PFSK-1 (cell line): ENCODE measurements around the gene PCSK5.

Experiments
- FOXP2 ChIP-seq: optimal IDR thresholded peaks from 2 replicates; pipeline ENCODE3; 2011; ENCODE audit warnings: borderline replicate concordance, control low read depth, inconsistent platforms; ENCODE audit not compliant: insufficient read depth; ENCODE audit errors: extremely low read length, extremely low read depth
- POLR2AphosphoS5 ChIP-seq: IDR thresholded peaks from 2 replicates; pipeline ENCODE4 v1.6.1; 2012; ENCODE audit warnings: low read depth, mild to moderate bottlenecking, control low read depth, low read length, moderate library complexity
- SIN3A ChIP-seq: IDR thresholded peaks from 2 replicates; pipeline ENCODE4 v1.6.1; 2012; ENCODE audit warnings: mild to moderate bottlenecking, low read length, moderate library complexity, borderline replicate concordance; ENCODE audit not compliant: insufficient read depth
- TAF1 ChIP-seq: IDR thresholded peaks from 2 replicates; pipeline ENCODE4 v1.6.1; 2012; ENCODE audit warnings: low read length, control low read depth, borderline replicate concordance; ENCODE audit not compliant: insufficient read depth
- TF ChIP-seq, protein P1 (sequence below), 2 experiments: IDR thresholded peaks; 2 replicates each; pipeline versions ENCODE4 v1.6.1 to v1.8.0; 2011 to 2012; ENCODE audit warnings: low read depth in 2 of 2, low read length in 2 of 2, control low read depth in 1 of 2, inconsistent platforms in 1 of 2, mild to moderate bottlenecking in 1 of 2, moderate library complexity in 1 of 2; ENCODE audit not compliant: insufficient read depth in 1 of 2

PCSK5 gene

DNA sequence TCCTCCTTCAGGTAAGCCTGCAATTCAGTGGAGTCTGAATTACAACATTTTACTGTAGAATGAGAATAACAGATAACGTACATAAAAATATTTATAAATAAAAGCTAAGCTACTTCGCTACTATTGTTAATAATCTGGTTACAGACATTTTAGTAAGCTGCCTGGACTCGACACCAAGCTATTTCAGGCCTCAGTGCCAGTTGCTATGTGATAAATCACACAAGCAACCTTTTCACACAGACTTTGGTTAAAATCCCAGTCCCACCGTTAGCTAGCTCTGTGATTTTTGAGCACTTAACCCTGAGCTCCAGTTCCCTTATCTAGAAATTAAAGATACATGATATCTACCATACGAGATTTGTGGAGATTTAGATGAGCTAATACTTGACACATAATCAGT, 403.8 kb downstream of the PCSK5 start:
- TF ChIP-seq FOXP2 (no peak), TAF1 (no peak), SIN3A (no peak), POLR2AphosphoS5 (no peak)

DNA sequence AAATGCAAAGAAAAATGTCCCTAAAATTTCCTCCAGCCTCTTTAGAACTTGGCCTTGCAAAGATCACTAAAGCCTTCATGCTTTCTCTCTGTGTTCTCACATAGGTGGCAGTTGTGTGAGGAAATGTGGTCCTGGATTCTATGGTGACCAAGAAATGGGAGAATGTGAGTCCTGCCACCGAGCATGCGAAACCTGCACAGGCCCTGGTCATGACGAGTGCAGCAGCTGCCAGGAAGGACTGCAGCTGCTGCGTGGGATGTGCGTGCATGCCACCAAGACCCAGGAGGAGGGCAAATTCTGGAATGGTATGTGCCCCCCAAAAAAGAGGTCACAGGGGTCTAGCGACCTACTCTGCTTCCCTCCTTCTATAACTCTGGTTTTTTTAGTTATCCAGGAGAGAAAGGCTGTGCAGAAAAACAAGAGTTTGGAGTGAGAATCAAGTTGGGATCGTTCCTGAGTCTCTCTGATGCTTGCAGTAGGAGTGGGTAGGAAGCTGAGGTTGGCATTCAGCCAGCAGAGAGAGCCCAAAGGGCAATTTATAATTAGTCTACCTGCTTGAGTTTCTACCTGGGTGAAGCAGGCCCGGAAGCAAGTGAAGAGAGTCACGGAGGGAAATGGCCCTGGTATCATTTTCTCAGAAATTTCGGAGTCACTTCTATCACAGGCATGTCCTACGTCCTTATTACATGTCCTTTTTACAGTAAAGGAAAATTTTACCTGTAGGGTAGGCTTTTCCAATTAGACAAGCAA, 406.3 kb downstream of the PCSK5 start:
- TF ChIP-seq, protein P1, sequence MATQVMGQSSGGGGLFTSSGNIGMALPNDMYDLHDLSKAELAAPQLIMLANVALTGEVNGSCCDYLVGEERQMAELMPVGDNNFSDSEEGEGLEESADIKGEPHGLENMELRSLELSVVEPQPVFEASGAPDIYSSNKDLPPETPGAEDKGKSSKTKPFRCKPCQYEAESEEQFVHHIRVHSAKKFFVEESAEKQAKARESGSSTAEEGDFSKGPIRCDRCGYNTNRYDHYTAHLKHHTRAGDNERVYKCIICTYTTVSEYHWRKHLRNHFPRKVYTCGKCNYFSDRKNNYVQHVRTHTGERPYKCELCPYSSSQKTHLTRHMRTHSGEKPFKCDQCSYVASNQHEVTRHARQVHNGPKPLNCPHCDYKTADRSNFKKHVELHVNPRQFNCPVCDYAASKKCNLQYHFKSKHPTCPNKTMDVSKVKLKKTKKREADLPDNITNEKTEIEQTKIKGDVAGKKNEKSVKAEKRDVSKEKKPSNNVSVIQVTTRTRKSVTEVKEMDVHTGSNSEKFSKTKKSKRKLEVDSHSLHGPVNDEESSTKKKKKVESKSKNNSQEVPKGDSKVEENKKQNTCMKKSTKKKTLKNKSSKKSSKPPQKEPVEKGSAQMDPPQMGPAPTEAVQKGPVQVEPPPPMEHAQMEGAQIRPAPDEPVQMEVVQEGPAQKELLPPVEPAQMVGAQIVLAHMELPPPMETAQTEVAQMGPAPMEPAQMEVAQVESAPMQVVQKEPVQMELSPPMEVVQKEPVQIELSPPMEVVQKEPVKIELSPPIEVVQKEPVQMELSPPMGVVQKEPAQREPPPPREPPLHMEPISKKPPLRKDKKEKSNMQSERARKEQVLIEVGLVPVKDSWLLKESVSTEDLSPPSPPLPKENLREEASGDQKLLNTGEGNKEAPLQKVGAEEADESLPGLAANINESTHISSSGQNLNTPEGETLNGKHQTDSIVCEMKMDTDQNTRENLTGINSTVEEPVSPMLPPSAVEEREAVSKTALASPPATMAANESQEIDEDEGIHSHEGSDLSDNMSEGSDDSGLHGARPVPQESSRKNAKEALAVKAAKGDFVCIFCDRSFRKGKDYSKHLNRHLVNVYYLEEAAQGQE (IDR thresholded peaks at IDR 0.05; ENCODE audit: insufficient read depth in 1 of 2, low read depth in 2 of 2, low read length in 2 of 2): no peak
- TF ChIP-seq SIN3A (no peak), POLR2AphosphoS5 (no peak)

DNA sequence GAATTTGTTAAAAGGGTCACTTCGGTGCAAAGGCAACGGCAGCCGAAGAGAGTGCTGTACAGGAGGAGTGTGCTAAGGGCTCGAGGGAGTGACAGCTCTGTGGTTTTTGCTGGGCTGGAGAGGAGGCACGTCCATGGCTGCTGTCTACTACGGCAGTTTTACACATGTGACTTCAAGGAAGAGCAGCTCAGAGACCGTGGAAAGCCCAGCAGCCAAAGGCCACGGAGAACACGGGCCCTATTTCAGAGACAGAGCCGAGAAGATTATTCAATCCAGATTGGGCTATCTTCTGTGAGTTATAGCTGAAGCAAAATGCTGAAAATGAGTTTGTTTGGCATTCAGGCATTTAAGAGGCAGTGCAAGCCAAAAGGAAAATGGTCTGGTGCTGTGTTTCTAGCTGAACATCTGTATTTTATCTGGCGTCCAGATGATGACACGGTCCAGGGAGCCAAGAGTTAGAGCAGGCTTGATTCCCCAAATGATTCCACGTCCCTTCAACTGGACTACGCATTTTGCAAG, 407.3 kb downstream of the PCSK5 start:
- TF ChIP-seq TAF1 (no peak), FOXP2 (no peak), SIN3A (no peak), POLR2AphosphoS5 (no peak)
- TF ChIP-seq, protein P1 (IDR thresholded peaks at IDR 0.05; ENCODE audit: insufficient read depth in 1 of 2, low read depth in 2 of 2, low read length in 2 of 2): no peak

DNA sequence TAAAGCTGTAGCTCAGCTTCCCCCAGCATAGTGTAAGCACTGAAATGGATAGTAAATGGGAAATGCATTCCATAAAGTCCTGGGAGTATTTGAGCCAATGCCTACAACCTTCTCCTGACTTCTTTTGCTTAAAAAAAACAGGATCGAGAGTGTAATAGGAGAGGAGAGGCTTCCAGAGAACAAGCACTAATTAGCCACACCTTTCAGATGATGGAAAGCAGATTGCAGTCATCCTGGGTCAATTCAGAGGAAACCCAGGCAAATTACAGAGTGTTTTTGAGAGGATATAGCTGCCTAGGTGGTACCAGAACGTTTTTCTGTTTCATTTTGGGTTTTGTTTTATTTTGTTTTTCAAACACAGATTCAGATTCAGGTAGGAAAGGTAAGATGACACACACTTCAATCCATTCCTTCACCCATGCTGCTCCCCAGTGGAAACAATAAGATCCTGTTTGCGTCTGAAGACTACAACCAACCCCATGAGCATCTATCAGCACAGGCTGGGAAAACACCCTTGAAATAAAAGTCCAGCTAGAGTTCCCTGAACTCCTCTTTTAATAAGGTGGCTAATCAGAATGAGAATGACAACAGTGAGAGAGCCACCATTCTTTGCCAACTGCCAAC, 408.2 kb downstream of the PCSK5 start:
- TF ChIP-seq, protein P1 (IDR thresholded peaks at IDR 0.05; ENCODE audit: insufficient read depth in 1 of 2, low read depth in 2 of 2, low read length in 2 of 2): no peak
- TF ChIP-seq FOXP2 (no peak), SIN3A (no peak), TAF1 (no peak), POLR2AphosphoS5 (no peak)

DNA sequence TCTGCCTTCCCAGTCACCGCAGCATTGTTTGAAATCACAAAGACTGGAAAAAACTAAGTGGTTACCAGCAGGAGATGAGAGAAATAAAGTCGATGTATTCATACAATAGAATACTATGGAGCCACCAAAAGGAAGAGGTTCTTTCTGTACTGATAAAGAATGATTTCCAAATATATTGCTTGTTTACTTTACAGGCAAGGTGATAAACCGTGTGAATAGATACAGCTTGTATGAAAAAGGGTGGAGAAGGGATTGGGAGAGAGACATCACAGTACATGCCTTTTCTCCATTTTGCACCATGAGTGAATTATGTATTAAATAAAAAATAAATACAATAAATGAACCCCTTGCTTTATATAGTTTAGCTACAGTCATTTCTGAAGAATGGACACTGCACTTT, 412.1 kb downstream of the PCSK5 start:
- TF ChIP-seq POLR2AphosphoS5 (no peak), FOXP2 (no peak), TAF1 (no peak), SIN3A (no peak)
- TF ChIP-seq, protein P1 (IDR thresholded peaks at IDR 0.05; ENCODE audit: insufficient read depth in 1 of 2, low read depth in 2 of 2, low read length in 2 of 2): no peak
